ENCODE data around the gene TMPRSS7. TPM values are rescaled to one million over a fixed set of nuclear protein-coding genes. Genes with fewer than 3 reads are reported as not detected.

Gene TMPRSS7
- total and polyA plus RNA-seq, 2 of the 8 experiments (the other 6 are each of a cell fraction or from before 2014, with no cell fraction given), result not detected

GRCh38 chr3:112002096-112002971 is 32.2 kb upstream of the TMPRSS7 start (continued):
- TF ChIP-seq CTCF (IDR thresholded peaks at IDR 0.05; ENCODE audit: control extremely low read depth in 1 of 3, insufficient read depth in 1 of 3, low read depth in 1 of 3, low read length in 3 of 3) (no peak), BCL11A (IDR thresholded peaks at IDR 0.05; ENCODE audit: low read depth in 2 of 2, low read length in 2 of 2) (no peak), TAF1 (IDR thresholded peaks at IDR 0.05; ENCODE audit: low read depth, low read length) (no peak), RXRA (IDR thresholded peaks at IDR 0.05; ENCODE audit: insufficient read depth, low read depth, low read length) (no peak), CHD7 (IDR thresholded peaks at IDR 0.05; ENCODE audit: insufficient replicate concordance, low read length) (no peak), TEAD4 (IDR thresholded peaks at IDR 0.05; ENCODE audit: low read depth, low read length) (no peak)
